K562 (cell line): ENCODE data around the gene NOM1. TPM values are rescaled to one million over a fixed set of nuclear protein-coding genes. Genes with fewer than 3 reads are reported as not detected.

ENCODE experiments used
- ATAC-seq: fragments of 200-7000 bp; cut with Tn5 transposase; 3 replicates; pipeline ENCODE4 v1.9.1; 2020; ENCODE audit warnings: moderate library complexity
- BruUV-seq: library from RNA; stranded (reverse); fragments of 400-500 nt; replicated peaks from 2 replicates; lab custom pipeline; 2021; lab: Mats Ljungman, UMichigan
- CTCF ChIA-PET: fragments of 300-600 bp; formaldehyde crosslinking; extraction: SDS; loops from one replicate; lab custom pipeline; 2021; ENCODE audit warnings: low intra/inter-chr PET ratio; lab: Yijun Ruan, JAX
- POLR2A ChIA-PET: fragments of 300-600, 350-650 bp; sonication (Branson Sonifier 250); formaldehyde crosslinking; extraction: SDS; loops from one replicate; lab custom pipeline; 2021; ENCODE audit warnings: antibody characterized with exemption, inconsistent platforms; lab: Yijun Ruan, JAX
- DNase-seq, 4 experiments: peaks; one replicate each; pipeline versions ENCODE4 v3.0.0 to v3.0.0-alpha.2; 2011 to 2018; ENCODE audit warnings: low spot score in 3 of 4, mixed read lengths in 3 of 4; ENCODE audit errors: extremely low read depth in 1 of 4
- FAIRE-seq: peaks from 2 replicates; lab custom pipeline; 2011; peaks lifted over from hg19 to GRCh38; lab: Jason Lieb, UNC
- H2AFZ ChIP-seq: 2 replicates; pipeline ENCODE4 v1.6.0; 2011; ENCODE audit warnings: low read depth, low read length, control low read depth, inconsistent platforms
- H3K27ac ChIP-seq: fragments of 200-600 bp; 3 replicates; pipeline ENCODE4 v1.8.0; 2011; ENCODE audit warnings: low read depth, mild to moderate bottlenecking, control low read depth, inconsistent platforms, low read length, moderate library complexity, mixed read lengths; ENCODE audit errors: extremely low read depth
- H3K27me3 ChIP-seq, 2 experiments: fragments of 300-600 bp in 1 of 2; 2 replicates in 1 of 2; 3 replicates in 1 of 2; pipeline versions ENCODE4 v1.6.0 to v1.8.0; 2011; ENCODE audit warnings: inconsistent platforms in 2 of 2, low read length in 2 of 2, mild to moderate bottlenecking in 1 of 2, mixed read lengths in 1 of 2, moderate library complexity in 1 of 2; ENCODE audit not compliant: control insufficient read depth in 2 of 2, insufficient read depth in 2 of 2
- H3K36me3 ChIP-seq: fragments of 300-600 bp; 3 replicates; pipeline ENCODE4 v1.8.0; 2011; ENCODE audit warnings: mild to moderate bottlenecking, low read length, inconsistent platforms; ENCODE audit not compliant: control insufficient read depth, insufficient read depth
- H3K4me1 ChIP-seq, 2 experiments: fragments of 200-600 bp in 1 of 2; replicated peaks in 1 of 2; 2 replicates in 1 of 2; 3 replicates in 1 of 2; pipeline versions ENCODE4 v1.5.1 to v1.8.0; 2011; ENCODE audit warnings: inconsistent platforms in 2 of 2, low read length in 2 of 2, mild to moderate bottlenecking in 1 of 2, mixed read lengths in 1 of 2, moderate library complexity in 1 of 2; ENCODE audit not compliant: control insufficient read depth in 2 of 2, insufficient read depth in 2 of 2
- H3K4me2 ChIP-seq: 2 replicates; pipeline ENCODE4 v1.6.1; 2011; ENCODE audit warnings: low read length, control low read depth, inconsistent platforms, mixed read lengths; ENCODE audit not compliant: insufficient read depth
- H3K4me3 ChIP-seq: fragments of 200-600 bp; sonication (generic), shearing (Covaris generic); 2 replicates; pipeline ENCODE4 v1.5.1; 2016; ENCODE audit warnings: control low read depth, inconsistent platforms
- H3K79me2 ChIP-seq: fragments of 200-600 bp; 3 replicates; pipeline ENCODE4 v1.8.0; 2011; ENCODE audit warnings: low read length, inconsistent platforms; ENCODE audit not compliant: control insufficient read depth, insufficient read depth
- H3K9ac ChIP-seq, 2 experiments: 2 replicates each; pipeline versions ENCODE4 v1.6.0 to v1.6.1; 2011; ENCODE audit warnings: low read depth in 2 of 2, low read length in 2 of 2, control low read depth in 1 of 2, inconsistent platforms in 1 of 2, mild to moderate bottlenecking in 1 of 2, mixed read lengths in 1 of 2; ENCODE audit not compliant: insufficient read depth in 1 of 2
- H3K9me1 ChIP-seq: one replicate; pipeline ENCODE4 v1.6.0; 2011; ENCODE audit warnings: inconsistent platforms, mild to moderate bottlenecking, low read length, moderate library complexity; ENCODE audit not compliant: control insufficient read depth, insufficient read depth
- H3K9me3 ChIP-seq: replicated peaks from 2 replicates; pipeline ENCODE4 v1.5.1; 2011; ENCODE audit warnings: low read depth, low read length, inconsistent platforms; ENCODE audit not compliant: control insufficient read depth, insufficient read depth
- H4K20me1 ChIP-seq: replicated peaks from 2 replicates; pipeline ENCODE4 v1.6.1; 2011; ENCODE audit warnings: low read length, inconsistent platforms, mixed read lengths; ENCODE audit not compliant: control insufficient read depth, insufficient read depth
- NFIC ChIP-seq: fragments of 450-650 bp; IDR thresholded peaks from 2 replicates; pipeline ENCODE4 v1.6.1; 2017; ENCODE audit warnings: mild to moderate bottlenecking, inconsistent platforms
- NKRF ChIP-seq: fragments of 450-650 bp; IDR thresholded peaks from 2 replicates; pipeline ENCODE4 v1.6.1; 2016; ENCODE audit warnings: borderline replicate concordance
- WGBS: fragments of 100-300 bp; shearing (Covaris generic); methylation state at CpG from one replicate; pipeline ENCODE4 v1.1.6; 2016; ENCODE audit warnings: low coverage, mixed read lengths; ENCODE audit not compliant: insufficient coverage; ENCODE audit errors: missing lambda C conversion rate; 5-methylcytosine and 5-hydroxymethylcytosine counted together
- in situ Hi-C: fragments of 300-500 bp; cut with MboI; formaldehyde crosslinking; loops from 4 replicates; pipeline ENCODE4 v1.15.0; 2018; ENCODE audit warnings: inconsistent platforms, mixed read lengths
- intact Hi-C: fragments of 100-400 bp; cut with micrococcal nuclease; formaldehyde crosslinking; loops from 2 replicates; pipeline ENCODE4 v1.14.2; 2022
- polyA plus RNA-seq, 8 experiments: library from polyadenylated mRNA; depleted of rRNA in 4 of 8; stranded (reverse) in 5 of 8; unstranded in 3 of 8; fragments of >200 nt; fragmentation: Nextera tagmentation in 2 of 8; fragmentation: Illumina TruSeq in 1 of 8; extraction: Ambion mirVana in 2 of 8; extraction: Trizol in 1 of 8; gene quantifications; 2 replicates each; pipeline versions ENCODE4 v1.2.1 to v1.2.3, GENCODE V29; 2011 to 2014; ENCODE audit warnings: inconsistent platforms in 1 of 8, missing spikeins in 1 of 8
- total RNA-seq, 7 experiments: library from RNA; depleted of rRNA in 6 of 7; stranded (reverse); fragments of >200 nt in 6 of 7; fragmentation: Illumina TruSeq in 2 of 7; extraction: Trizol in 2 of 7; gene quantifications; 2 replicates each; pipeline versions ENCODE4 v1.2.1 to v1.2.3, GENCODE V29; 2011 to 2021; ENCODE audit warnings: low replicate concordance in 1 of 7

Gene NOM1
- total and polyA plus RNA-seq, 9 of the 15 experiments (the other 6 are each of a cell fraction or from before 2014, with no cell fraction given): 6.8 to 47.3 (median 37.4) TPM

- H3K9me3 ChIP-seq: no peaks in the 10 kb centered on the region
- BruUV-seq: no TSS peak
- no peaks in the 10 kb centered on the region for H3K9me1 ChIP-seq
- POLR2A ChIA-PET: interaction anchor here (0.6 to 1.0 kb wide), 5 partner anchors 8 to 62 kb away, joined by 3 to 4 read pairs (median 4); no protein-coding TSS in a partner anchor
- DNase-seq (no peak), ATAC-seq (no peak), FAIRE-seq (no peak)
- no peaks in the 10 kb centered on the region for H3K36me3 ChIP-seq
- H4K20me1 ChIP-seq: no peaks in the 10 kb centered on the region
- H3K27me3 ChIP-seq: peaks cover 34 to 55% of the 10 kb centered on the region in 2 experiments; a peak in 4 of 5 replicates
- WGBS: 23% methylated on average over 8 of the region's 8 CpGs
- no peak overlapping the region for H2AFZ ChIP-seq
- CTCF ChIA-PET: no interaction called here
- H3K4me2 ChIP-seq: no peak overlapping the region
- TF ChIP-seq NKRF (no peak), NFIC (peak; percentile 89)
- in situ Hi-C loops (no loop called here), intact Hi-C loops (no loop called here)
- no peak overlapping the region for H3K4me3 ChIP-seq
- H3K9ac ChIP-seq: no peak overlapping the region
- H3K4me1 ChIP-seq: peaks cover 5 to 19% of the 10 kb centered on the region in 2 experiments; a peak in 4 of 5 replicates
- no peak overlapping the region for H3K27ac ChIP-seq
- H3K79me2 ChIP-seq: no peaks in the 10 kb centered on the region
These were observed 44.9 kb downstream of the NOM1 start for GRCh38 chr7:156994417-156994816.
